HG02943 (cell line): ENCODE data around the gene TECR.
"Not testable (repeated sequence)": the region's sequence is repeated elsewhere in the genome, so short reads cannot be mapped to it uniquely, and the experiment has no call there.

Experiments used
- ATAC-seq: cut with Tn5 transposase; IDR thresholded peaks from one replicate; pipeline ENCODE4 v1.9.1; 2021; ENCODE audit warnings: mild to moderate bottlenecking, low read depth, moderate library complexity; ENCODE audit not compliant: unreplicated experiment

Gene TECR

DNA sequence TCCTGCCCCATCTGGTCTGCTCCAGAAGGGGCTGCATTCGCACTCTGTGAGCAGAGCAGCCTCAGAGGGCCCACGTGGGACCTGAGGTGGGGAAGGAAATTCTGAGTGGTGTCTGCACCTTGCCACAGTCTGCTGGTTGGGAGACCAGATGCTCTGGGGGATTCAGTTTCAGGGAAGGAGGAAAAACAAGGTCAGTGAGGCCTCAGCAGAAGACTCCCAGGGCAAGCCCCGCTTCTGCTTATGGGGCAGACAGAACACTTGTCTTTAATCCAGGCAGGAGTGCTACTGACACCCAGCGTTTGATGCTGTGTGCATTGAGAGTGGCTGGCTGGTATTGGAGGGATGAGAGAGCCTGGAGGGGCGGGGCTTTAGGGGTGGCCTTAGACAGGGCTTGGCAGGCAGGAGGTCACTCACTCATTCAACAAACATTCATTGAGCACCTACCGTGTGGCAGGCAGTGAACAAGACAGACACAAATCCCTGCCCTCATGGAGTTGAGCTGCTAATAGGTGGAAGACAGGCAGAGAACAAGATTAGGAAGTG, 48.6 kb downstream of the TECR start:
- no peak for ATAC-seq

DNA sequence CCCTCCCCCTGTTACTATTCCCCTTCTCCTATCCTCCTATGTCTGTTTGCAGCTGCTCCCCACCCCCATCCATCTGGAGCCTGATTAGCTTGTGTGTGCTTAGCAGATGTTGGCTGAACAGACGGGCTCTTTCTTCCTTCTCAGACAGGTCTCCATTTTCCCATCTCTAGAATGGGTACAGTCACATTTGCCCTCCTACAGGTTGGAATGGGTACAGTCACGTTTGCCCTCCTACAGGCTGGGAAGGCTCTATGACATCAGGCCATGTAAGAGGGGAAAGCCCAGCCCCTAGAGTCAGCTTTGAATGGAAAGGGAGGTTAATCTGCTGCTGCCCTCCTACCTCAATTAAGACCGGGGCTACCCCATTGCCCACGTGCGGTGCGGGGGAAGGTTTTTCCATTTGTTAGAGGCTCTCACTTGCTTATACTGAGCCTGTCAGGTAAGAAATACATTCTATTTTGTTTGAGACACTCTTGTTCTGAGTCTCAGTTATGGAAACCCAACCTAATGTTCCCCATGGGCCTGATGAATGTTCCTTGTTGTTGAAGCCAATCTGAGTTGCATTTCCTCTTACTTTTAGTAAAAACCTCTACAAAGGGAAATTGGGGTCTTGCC, 51.3 kb downstream of the TECR start:
- ATAC-seq, result no peak

DNA sequence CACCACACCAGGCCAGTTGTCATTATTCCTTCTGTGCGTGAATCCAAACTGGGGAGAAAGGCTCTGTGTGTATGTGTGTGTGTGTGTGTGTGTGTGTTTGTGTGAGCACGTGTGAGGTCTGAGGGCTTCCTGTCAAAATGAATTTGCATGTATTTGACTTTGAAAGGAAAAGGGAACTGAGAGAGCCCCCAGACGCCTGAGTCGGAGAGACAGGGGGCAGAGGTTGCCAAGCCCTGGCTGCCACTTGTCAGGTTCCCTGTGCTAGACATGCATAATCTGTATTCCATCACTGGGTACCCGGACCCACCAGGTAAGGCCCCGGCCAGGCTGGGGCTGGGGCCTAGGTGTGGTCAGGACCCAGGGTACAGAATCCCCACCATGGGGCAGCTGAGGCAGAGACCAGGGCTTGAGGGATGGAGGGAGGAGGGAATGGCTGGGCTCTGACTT, 53.5 kb downstream of the TECR start, which contains the start of gene CLEC17A:
Gene CLEC17A (plus strand): TSS at position 191 of the 447 bp plus-strand sequence. CDS start 77 bp downstream, at position 268.
- ATAC-seq, result no peak

DNA sequence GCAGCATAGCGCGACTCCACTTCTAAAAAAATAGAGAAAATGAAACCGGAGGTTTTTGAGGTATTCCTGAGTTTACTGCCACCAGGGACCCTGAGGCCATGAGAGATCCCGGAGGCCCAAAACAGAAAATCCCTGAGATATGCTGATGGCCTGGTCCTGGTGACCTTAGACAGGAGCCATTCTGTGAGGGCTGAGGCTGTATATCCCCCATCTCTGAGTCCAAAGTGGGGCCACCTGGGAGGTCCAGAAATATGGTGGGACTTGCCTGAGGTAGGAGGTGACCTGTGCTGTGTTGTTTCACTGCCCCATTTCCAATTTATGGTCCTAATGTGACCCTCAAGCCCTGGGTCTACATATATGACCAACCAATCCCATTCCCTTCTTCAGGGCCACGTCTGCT, 55.0 kb downstream of the TECR start:
- not testable (repeated sequence) for ATAC-seq

DNA sequence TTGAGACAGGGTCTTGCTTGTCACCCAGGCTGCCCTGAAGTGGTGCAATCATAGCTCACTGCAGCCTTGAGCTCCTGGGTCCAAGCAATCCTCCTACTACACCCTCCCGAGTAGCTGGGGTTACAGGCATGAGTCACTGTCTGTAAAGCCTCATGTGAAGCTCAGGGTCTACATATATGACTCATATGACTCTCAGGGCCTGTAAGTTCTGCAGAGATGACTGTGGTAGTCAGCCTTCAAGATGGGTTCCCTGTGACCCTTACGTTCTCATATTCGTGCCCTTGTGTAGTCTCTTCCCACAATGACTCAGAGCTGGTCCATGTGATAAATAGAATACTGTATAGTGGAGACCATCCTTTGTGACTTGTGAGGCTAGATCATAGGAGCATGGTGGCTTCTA, 55.8 kb downstream of the TECR start:
- ATAC-seq, result peak; percentile 50

DNA sequence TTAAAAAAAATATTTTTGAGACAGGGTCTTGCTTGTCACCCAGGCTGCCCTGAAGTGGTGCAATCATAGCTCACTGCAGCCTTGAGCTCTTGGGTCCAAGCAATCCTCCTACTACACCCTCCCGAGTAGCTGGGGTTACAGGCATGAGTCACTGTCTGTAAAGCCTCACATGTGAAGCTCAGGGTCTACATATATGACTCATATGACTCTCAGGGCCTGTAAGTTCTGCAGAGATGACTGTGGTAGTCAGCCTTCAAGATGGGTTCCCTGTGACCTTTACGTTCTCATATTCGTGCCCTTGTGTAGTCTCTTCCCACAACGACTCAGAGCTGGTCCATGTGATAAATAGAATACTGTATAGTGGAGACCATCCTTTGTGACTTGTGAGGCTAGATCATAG, 60.0 kb downstream of the TECR start:
- ATAC-seq, result not testable (repeated sequence)

DNA sequence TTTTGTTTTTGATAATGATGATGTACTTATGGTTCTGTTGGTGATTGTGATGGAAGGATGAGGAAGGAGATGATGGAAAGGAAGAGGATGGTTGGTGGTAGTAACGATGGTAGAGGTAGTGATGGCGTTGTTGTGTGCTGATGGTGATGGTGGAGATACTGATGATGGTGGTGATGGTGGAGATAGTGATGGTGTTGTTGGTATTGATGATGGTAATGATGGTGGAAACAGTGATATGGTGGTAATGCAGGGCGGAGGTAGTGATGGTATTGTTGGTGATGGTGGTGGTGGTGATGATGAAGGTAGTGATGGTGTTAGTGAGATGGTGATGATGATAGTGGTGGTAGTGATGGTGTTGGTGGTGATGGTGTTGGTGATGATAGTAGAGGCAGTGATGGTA, 66.2 kb downstream of the TECR start:
- ATAC-seq, result no peak

DNA sequence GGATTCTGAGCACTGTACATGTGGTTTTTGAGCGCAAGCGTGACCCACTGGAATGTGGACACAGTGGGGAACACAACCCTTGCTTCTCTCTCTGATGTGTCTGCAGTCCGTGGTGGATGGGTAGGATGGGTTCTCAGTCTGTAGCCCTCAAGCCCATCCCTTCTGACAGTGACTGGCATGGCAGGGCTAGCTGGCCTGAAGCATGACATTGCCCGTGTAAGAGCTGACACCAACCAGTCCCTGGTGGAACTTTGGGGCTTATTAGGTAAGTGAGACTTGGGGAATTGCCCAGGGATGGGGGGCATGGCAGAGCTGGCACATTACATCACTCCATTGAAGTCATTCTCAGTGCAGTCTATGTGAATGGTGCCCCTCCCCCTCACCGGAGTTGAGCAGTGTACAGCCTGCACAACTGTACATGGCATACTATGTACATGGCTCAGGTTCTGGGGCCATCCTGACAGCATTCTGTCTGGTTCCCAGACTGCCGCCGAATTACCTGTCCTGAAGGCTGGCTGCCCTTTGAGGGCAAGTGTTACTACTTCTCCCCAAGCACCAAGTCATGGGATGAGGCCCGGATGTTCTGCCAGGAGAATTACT, 70.3 kb downstream of the TECR start:
- no peak for ATAC-seq

DNA sequence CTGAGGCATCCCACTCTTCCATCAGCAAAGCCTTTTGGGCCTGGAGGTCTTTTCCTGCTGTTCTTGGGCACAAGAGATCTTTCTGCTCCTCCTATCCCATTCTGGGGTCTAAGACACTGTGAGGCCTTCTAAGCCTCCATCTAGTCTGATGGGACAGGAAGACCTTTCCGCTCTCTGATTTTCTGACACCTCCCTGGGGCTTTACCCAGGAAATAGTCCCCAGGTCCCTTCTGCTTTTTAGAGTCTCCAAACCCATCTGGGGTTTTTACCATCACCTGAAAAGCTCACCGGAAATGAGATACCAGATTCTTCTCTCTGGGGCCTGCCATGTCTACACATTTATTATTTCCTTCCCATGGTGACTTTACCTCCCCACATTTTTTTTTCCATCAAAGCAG, 74.6 kb downstream of the TECR start:
- peak; percentile 70 for ATAC-seq

DNA sequence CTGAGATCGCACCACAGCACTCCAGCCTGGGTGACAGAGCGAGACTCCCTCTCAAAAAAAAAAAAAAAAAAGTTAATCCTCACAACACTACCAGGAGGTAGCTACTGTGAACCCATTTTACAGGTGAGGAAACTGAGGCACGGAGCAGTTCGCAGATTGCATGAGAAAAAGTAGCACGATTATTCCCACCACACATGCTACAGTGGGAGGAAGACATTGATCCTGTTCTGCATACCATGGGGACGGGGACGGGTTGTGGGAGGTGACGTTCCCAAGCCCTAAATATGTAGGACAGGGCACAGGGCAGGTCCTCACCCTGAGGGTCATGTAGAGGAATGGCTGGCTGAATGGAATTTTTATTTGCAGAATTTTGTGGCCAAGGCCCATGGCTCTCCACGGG, 77.2 kb downstream of the TECR start:
- no peak for ATAC-seq

DNA sequence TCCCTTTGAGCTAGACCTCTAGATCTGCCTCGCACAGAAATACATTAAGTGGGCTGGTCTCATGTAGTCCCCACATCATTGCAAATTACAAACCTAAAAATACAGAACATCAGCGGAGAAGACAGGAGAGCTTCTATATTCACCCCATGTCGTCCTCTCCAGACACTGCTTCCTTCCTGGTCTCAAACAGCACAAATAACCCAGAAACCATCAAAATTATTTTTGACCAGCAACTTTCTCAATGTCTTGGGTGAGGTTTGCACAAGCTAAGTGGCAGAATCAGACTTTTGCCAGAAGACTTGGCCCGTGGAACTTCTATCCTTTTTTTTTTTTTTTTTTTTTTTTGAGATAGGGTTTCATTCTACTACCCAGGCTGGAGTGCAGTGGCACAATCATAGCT, 81.7 kb downstream of the TECR start:
- no peak for ATAC-seq

DNA sequence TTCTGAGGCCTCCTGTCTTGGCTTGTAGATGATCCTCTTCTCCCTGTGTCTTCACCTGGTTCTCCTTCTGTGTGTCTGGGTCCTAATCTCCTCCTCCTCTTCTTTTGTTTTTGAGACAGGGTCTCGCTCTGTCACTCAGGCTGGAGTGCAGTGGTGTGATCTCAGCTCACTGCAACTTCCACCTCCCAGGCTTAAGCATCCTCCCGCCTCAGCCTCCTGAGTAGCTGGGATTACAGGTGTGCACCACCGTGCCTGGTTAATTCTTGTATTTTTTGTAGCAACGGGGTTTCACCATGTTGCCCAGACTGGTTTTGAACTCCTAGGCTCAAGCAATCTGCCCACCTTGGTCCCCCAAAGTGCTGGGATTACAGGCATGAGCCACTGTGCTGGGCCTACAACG, 82.8 kb downstream of the TECR start:
- ATAC-seq, result not testable (repeated sequence)

DNA sequence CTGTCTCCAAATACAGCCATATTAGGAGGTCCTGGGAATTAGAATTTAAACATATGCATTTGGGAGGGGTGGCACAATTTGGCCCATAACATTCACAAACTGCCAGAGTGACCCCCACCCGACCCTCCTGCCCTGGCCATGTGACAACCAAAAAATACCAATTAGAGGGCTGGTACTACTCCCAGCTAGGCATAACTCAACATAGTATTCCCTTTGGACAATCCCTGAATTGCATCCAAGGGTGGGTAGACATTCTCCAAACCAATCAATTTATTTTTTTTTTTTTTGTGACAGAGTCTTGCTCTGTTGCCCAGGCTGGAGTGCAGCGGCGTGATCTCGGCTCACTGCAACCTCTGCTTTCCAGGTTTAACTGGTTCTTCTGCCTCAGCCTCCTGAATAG, 83.3 kb downstream of the TECR start:
- ATAC-seq, result no peak

DNA sequence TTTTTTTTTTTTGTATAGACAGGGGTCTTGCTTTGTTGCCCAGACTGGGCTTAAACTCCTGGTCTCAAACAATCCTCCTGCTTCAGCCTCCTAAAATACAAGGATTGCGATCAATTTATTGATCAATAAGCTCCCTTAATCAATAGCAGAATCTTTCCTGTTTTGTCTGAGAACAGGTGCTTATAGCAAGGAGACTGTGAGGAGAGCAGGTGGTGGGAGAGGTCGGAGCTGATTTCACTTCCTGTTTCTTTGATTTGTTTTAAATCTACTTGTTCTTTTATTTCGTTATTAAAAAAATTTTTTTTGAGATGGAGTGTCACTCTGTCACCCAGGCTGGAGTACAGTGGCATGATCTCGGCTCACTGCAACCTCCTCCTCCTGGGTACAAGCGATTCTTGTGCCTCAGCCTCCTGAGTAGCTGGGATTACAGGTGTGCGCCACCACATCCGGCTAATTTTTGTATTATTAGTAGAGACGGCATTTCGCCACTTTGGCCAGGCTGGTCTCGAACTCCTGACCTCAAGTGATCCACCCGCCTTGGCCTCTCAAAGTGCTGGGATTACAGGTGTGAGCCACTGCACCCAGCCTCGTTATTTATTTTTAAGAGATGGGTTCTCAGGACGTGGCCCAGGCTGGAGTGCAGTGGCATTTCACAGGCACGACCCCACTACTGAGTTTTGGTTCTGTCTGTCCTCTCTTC, 84.2 kb downstream of the TECR start:
- ATAC-seq, result not testable (repeated sequence)

DNA sequence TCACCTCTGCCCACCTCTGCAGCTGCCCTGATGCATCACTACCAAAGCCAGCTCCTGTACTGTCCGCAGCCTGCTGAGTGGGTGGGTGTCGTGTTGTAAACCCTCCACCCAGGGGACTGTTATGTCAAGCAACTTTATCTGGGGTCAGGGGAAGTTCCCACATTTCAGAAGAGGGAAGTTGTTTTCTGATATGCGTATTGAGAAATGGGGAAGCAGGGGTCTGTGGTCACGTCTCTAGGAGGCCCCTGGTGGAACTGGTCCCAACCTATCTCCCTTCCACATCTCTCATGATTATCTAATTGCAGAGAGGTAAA, 84.7 kb downstream of the TECR start:
- no peak for ATAC-seq
